Peyer's patch (tissue), 4 donors: Measurements from ENCODE around the gene POLD2. TPM values are rescaled to one million over a fixed set of nuclear protein-coding genes. Genes with fewer than 3 reads are reported as not detected.

ENCODE experiments used
- DNase-seq, 3 donors: peaks; one replicate each; pipeline ENCODE4 v3.0.0-alpha.2; 2017 to 2019
- H3K27ac ChIP-seq, 4 donors: fragments of 200-600 bp; sonication (generic); one replicate each; pipeline ENCODE4 v1.5.1; 2016 to 2019
- H3K27me3 ChIP-seq, 2 donors: fragments of 200-600 bp; sonication (generic); one replicate each; pipeline ENCODE4 v1.5.1; 2019
- H3K36me3 ChIP-seq, 3 donors: fragments of 200-600 bp; sonication (generic); one replicate each; pipeline ENCODE4 v1.5.1; 2016 to 2019
- H3K4me1 ChIP-seq, 4 donors: fragments of 200-600 bp; sonication (generic); one replicate each; pipeline ENCODE4 v1.5.1; 2016 to 2019
- H3K4me3 ChIP-seq, 4 donors: fragments of 200-600 bp; sonication (generic); 1 replicate in 3 of 4; 2 replicates in 1 of 4; pipeline ENCODE4 v1.5.1; 2016 to 2019; ENCODE audit warnings: mild to moderate bottlenecking in 1 of 4
- H3K9me3 ChIP-seq, 4 donors: fragments of 200-600 bp; sonication (generic); one replicate each; pipeline ENCODE4 v1.5.1; 2016 to 2019; ENCODE audit warnings: mild to moderate bottlenecking in 1 of 4
- CTCF ChIP-seq, 6 experiments: fragments of 450-650 bp in 4 of 6; fragments of 200-600 bp in 2 of 6; sonication (generic) in 1 of 6; IDR thresholded peaks; one replicate each; pipeline ENCODE4 v1.5.1; 2017 to 2019; ENCODE audit warnings: antibody characterized with exemption in 6 of 6, mild to moderate bottlenecking in 3 of 6, moderate library complexity in 1 of 6
- POLR2A ChIP-seq, 2 donors: fragments of 450-650 bp; IDR thresholded peaks; one replicate each; pipeline ENCODE4 v1.5.1; 2017; ENCODE audit warnings: antibody characterized with exemption in 2 of 2, mild to moderate bottlenecking in 2 of 2, moderate library complexity in 2 of 2
- total RNA-seq, 4 donors: library from RNA; depleted of rRNA; stranded (reverse); fragments of >200 nt; gene quantifications; one replicate each; pipeline ENCODE4 v1.1.0, GENCODE V29; 2016

POLD2 gene
- total RNA-seq, 4 donors from 2014 or later = 7.4 to 80.9 (median 28.4) TPM

DNA sequence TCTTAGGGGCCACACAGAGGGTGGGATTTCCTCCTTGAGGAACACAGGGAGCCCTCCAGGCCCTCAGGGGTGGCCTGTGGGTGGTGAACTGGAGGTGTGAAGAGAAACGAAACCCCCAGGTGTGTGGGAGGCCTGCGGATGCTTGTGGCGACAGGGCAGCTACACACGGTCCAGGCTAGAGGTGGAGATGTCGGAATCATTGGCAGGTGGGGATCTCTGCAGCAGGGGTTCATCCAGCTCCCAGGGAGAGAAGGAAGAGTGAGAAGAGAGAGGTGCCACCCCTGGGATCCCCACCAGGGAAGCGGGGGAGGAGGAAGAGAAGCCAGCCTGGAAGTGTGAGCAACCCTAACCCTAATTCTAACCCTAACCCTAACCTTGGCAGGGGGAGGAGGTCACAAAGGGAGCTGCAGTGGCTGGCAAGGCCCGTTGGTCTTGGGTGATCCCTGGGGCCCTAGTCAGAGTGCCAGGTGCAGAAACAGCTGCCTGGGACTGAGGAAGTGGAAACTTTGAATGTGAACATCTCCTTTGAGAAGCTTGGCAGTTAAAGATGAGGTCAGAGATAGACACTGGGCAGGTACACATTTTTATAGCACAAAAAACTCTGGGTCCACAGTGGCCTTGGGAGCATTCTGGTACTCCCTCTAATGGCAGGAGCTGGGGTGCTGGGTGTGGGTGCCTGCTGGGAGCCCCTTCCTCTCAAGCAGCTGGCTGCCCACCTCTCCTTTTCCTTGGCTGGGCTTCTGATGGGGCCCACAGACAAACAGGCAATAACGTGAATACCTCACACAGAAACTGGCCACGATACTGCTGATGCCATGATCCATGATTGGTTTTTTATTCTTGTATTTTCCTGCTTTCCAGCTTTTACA lies 26.1 kb downstream of the POLD2 start:
- no peaks in the 10 kb centered on the region for H3K9me3 ChIP-seq
- peak overlapping the region in 2 of 4 donors; percentile 32 to 71 for H3K27ac ChIP-seq
- H3K27me3 ChIP-seq = no peaks in the 10 kb centered on the region
- no peak overlapping the region for H3K4me3 ChIP-seq
- TF ChIP-seq CTCF (IDR thresholded peaks at IDR 0.05) = no peak
- no peak for TF ChIP-seq POLR2A (IDR thresholded peaks at IDR 0.05)
- no peaks in the 10 kb centered on the region for H3K36me3 ChIP-seq
- H3K4me1 ChIP-seq = peaks cover 0 to 8% (median 2%) of the 10 kb centered on the region in 4 donors
- peak in 2 of 3 donors; percentile 69 to 76 for DNase-seq

GRCh38 chr7:44096326-44096881 lies 26.9 kb downstream of the POLD2 start:
- TF ChIP-seq CTCF (IDR thresholded peaks at IDR 0.05) (no peak), POLR2A (IDR thresholded peaks at IDR 0.05) (no peak)
- Histone ChIP-seq H3K9me3 (no peaks in the 10 kb centered on the region), H3K4me1 (peaks cover 0 to 8% (median 2%) of the 10 kb centered on the region in 4 donors), H3K27me3 (no peaks in the 10 kb centered on the region), H3K27ac (peak overlapping the region in 2 of 4 donors; percentile 17 to 71), H3K36me3 (no peaks in the 10 kb centered on the region), H3K4me3 (no peak overlapping the region)
- DNase-seq = no peak

DNA sequence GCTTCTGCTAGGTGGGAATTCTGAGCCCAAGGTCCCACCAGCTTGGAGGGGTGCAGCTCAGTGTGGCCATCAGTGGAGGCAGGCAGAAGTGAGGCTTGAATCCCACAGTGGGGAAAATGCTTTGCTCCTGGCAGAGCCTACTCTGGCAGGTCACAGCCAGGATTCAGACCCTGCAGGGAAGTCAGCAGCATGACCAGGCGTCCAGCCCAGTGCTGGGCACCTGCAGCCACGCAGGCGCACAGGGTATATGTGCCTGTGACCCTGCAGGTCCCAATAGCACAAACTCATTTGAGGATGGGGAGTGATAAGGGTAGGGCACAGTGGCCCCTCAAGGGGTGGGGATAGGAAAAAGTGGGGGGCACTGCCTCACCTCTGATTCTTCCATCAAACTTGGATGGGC lies 27.6 kb downstream of the POLD2 start:
- Histone ChIP-seq H3K9me3 (no peaks in the 10 kb centered on the region), H3K27me3 (no peaks in the 10 kb centered on the region), H3K4me1 (peaks cover 0 to 8% (median 2%) of the 10 kb centered on the region in 4 donors), H3K4me3 (no peak overlapping the region), H3K36me3 (no peaks in the 10 kb centered on the region), H3K27ac (no peak overlapping the region)
- TF ChIP-seq CTCF (IDR thresholded peaks at IDR 0.05) (no peak), POLR2A (IDR thresholded peaks at IDR 0.05) (no peak)
- no peak for DNase-seq

GRCh38 chr7:44094883-44095592 lies 28.3 kb downstream of the POLD2 start:
- Histone ChIP-seq H3K27ac (no peak overlapping the region), H3K27me3 (no peaks in the 10 kb centered on the region), H3K4me3 (no peak overlapping the region), H3K36me3 (no peaks in the 10 kb centered on the region), H3K4me1 (peaks cover 0 to 8% (median 2%) of the 10 kb centered on the region in 4 donors), H3K9me3 (no peaks in the 10 kb centered on the region)
- no peak for DNase-seq
- TF ChIP-seq CTCF (IDR thresholded peaks at IDR 0.05) = no peak
- TF ChIP-seq POLR2A (IDR thresholded peaks at IDR 0.05) = no peak

DNA sequence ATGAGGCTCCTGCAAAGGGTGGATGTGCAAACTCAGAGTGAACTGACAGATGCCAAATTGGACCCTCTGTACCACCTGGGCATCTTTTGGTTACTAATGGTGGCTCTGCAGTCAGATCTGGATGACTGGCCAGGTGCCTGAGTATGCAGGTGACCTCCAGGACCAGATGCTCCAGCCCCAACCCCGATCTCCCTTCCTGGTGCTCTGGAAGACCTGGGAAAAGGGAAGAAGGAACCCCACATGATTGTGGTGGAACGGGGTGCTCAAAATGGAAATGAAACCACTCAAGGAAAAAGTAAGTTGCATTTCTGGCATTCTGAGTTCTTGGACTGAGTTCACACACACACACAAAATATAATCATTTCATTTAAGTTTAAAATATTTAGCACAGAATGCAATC lies 29.0 kb downstream of the POLD2 start:
- no peak overlapping the region for H3K27ac ChIP-seq
- peaks cover 0 to 8% (median 2%) of the 10 kb centered on the region in 4 donors for H3K4me1 ChIP-seq
- no peak overlapping the region for H3K4me3 ChIP-seq

More for the DNA sequence above, 29.0 kb downstream of the POLD2 start:
- no peaks in the 10 kb centered on the region for H3K9me3 ChIP-seq
- no peaks in the 10 kb centered on the region for H3K36me3 ChIP-seq
- no peak for DNase-seq
- H3K27me3 ChIP-seq = no peaks in the 10 kb centered on the region
- TF ChIP-seq POLR2A (IDR thresholded peaks at IDR 0.05) (no peak), CTCF (IDR thresholded peaks at IDR 0.05) (no peak)
